Omental fat pad (tissue), 4 donors: ENCODE results near the gene CPD. TPM values are rescaled to one million over a fixed set of nuclear protein-coding genes. Genes with fewer than 3 reads are reported as not detected.
A peak's percentile ranks its signal among the peaks of the same experiment; 100 is the strongest.
"Not testable (repeated sequence)": the region's sequence is repeated elsewhere in the genome, so short reads cannot be mapped to it uniquely, and the experiment has no call there.

ENCODE experiments used
- ATAC-seq: fragments of 150-250 bp; one replicate; pipeline ENCODE4 v1.9.1; 2016; ENCODE audit warnings: mild to moderate bottlenecking, moderate library complexity; ENCODE audit not compliant: low FRiP score
- DNase-seq: peaks from one replicate; pipeline ENCODE4 v3.0.0-alpha.2; 2019; ENCODE audit warnings: low spot score
- CTCF ChIP-seq, 3 donors: fragments of 450-650 bp; IDR thresholded peaks; one replicate each; pipeline ENCODE4 v1.5.1; 2016 to 2017; ENCODE audit warnings: antibody characterized with exemption in 3 of 3, mild to moderate bottlenecking in 3 of 3, moderate library complexity in 2 of 3
- total RNA-seq, 4 donors: library from RNA; depleted of rRNA; stranded (reverse); fragments of >200 nt; gene quantifications; one replicate each; pipeline ENCODE4 v1.1.0, GENCODE V29; 2016

Gene CPD
- total RNA-seq, 4 donors from 2014 or later, result 57.2 to 101 (median 82.2) TPM

- ATAC-seq (no peak), DNase-seq (no peak)
- no peak for TF ChIP-seq CTCF (IDR thresholded peaks at IDR 0.05)
Measured at GRCh38 chr17:30339086-30339485, 39.6 kb upstream of the CPD start.

GRCh38 chr17:30340801-30341356, 37.8 kb upstream of the CPD start:
- ATAC-seq, result no peak
- DNase-seq, result no peak
- TF ChIP-seq CTCF (IDR thresholded peaks at IDR 0.05), result no peak

GRCh38 chr17:30341703-30342249, 37.0 kb upstream of the CPD start:
- DNase-seq (no peak), ATAC-seq (no peak)
- TF ChIP-seq CTCF (IDR thresholded peaks at IDR 0.05), result no peak

GRCh38 chr17:30343244-30343643, 35.5 kb upstream of the CPD start:
- not testable (repeated sequence) for ATAC-seq, DNase-seq

- DNase-seq (no peak), ATAC-seq (no peak)
- TF ChIP-seq CTCF (IDR thresholded peaks at IDR 0.05), result no peak
Measured at GRCh38 chr17:30343796-30344195, 34.9 kb upstream of the CPD start.

GRCh38 chr17:30344283-30345088, 34.2 kb upstream of the CPD start:
- TF ChIP-seq CTCF (IDR thresholded peaks at IDR 0.05), result no peak
- no peak for DNase-seq
- ATAC-seq, result peak; percentile 51

GRCh38 chr17:30345089-30345433, 33.7 kb upstream of the CPD start:
- TF ChIP-seq CTCF (IDR thresholded peaks at IDR 0.05), result no peak
- no peak for DNase-seq
- peak; percentile 59 for ATAC-seq
